CD14-positive monocyte (primary cell): ENCODE measurements around the gene GRK3. TPM values are rescaled to one million over a fixed set of nuclear protein-coding genes. Genes with fewer than 3 reads are reported as not detected.

ENCODE experiments used
- DNase-seq, 3 donors: peaks; one replicate each; pipeline ENCODE4 v3.0.0-alpha.2; 2011 to 2022
- H2AFZ ChIP-seq: 2 replicates; pipeline ENCODE4 v1.6.0; 2012; ENCODE audit warnings: mild to moderate bottlenecking, low read depth, low read length, inconsistent platforms; ENCODE audit not compliant: insufficient read depth, poor library complexity, severe bottlenecking
- H3K27ac ChIP-seq, 2 donors: 1 replicate in 1 of 2; 2 replicates in 1 of 2; pipeline ENCODE4 v1.5.1; 2012 to 2013; ENCODE audit warnings: low read length in 2 of 2, control low read depth in 1 of 2, inconsistent platforms in 1 of 2, low read depth in 1 of 2, mild to moderate bottlenecking in 1 of 2
- H3K27me3 ChIP-seq, 2 donors: one replicate each; pipeline versions ENCODE4 v1.6.0 to v1.6.1; 2011 to 2013; ENCODE audit warnings: low read length in 2 of 2; ENCODE audit not compliant: control insufficient read depth in 2 of 2, insufficient read depth in 2 of 2
- H3K36me3 ChIP-seq, 2 donors: replicated peaks in 1 of 2; 1 replicate in 1 of 2; 2 replicates in 1 of 2; pipeline versions ENCODE4 v1.5.1 to v1.6.1; 2012 to 2013; ENCODE audit warnings: low read length in 2 of 2, control low read depth in 1 of 2, inconsistent platforms in 1 of 2, mild to moderate bottlenecking in 1 of 2; ENCODE audit not compliant: insufficient read depth in 2 of 2, control insufficient read depth in 1 of 2
- H3K4me1 ChIP-seq, 2 donors: 1 replicate in 1 of 2; 2 replicates in 1 of 2; pipeline versions ENCODE4 v1.5.1 to v1.6.1; 2012 to 2013; ENCODE audit warnings: low read length in 2 of 2, control low read depth in 1 of 2, inconsistent platforms in 1 of 2, mild to moderate bottlenecking in 1 of 2, moderate library complexity in 1 of 2; ENCODE audit not compliant: insufficient read depth in 2 of 2, control insufficient read depth in 1 of 2
- H3K4me2 ChIP-seq: replicated peaks from 2 replicates; pipeline ENCODE3; 2012; ENCODE audit warnings: low read length, moderate library complexity, mild to moderate bottlenecking; ENCODE audit not compliant: poor library complexity, severe bottlenecking; ENCODE audit errors: extremely low read depth
- H3K4me3 ChIP-seq, 3 experiments: fragments of 200-600 bp in 1 of 3; sonication (generic) in 1 of 3; replicated peaks in 1 of 3; 1 replicate in 2 of 3; 2 replicates in 1 of 3; pipeline ENCODE4 v1.5.1; 2011 to 2013; ENCODE audit warnings: low read length in 3 of 3, mild to moderate bottlenecking in 3 of 3, control low read depth in 2 of 3, low read depth in 2 of 3, inconsistent platforms in 1 of 3, moderate library complexity in 1 of 3
- H3K79me2 ChIP-seq: 2 replicates; pipeline ENCODE4 v1.6.0; 2012; ENCODE audit warnings: mild to moderate bottlenecking, control low read depth, inconsistent platforms, low read length, moderate library complexity; ENCODE audit not compliant: insufficient read depth
- H3K9ac ChIP-seq: 2 replicates; pipeline ENCODE4 v1.6.0; 2017; ENCODE audit warnings: low read length, mild to moderate bottlenecking; ENCODE audit not compliant: insufficient read depth, poor library complexity, severe bottlenecking
- H3K9me3 ChIP-seq, 2 donors: replicated peaks in 1 of 2; 1 replicate in 1 of 2; 2 replicates in 1 of 2; pipeline versions ENCODE4 v1.5.1 to v1.6.1; 2012 to 2013; ENCODE audit warnings: low read length in 2 of 2, control low read depth in 1 of 2; ENCODE audit not compliant: control insufficient read depth in 1 of 2, insufficient read depth in 1 of 2
- H4K20me1 ChIP-seq: 2 replicates; pipeline ENCODE4 v1.6.0; 2012; ENCODE audit warnings: mild to moderate bottlenecking, low read length, control low read depth, moderate library complexity; ENCODE audit not compliant: insufficient read depth
- H3K27ac Mint-ChIP-seq, 7 donors: one replicate each; pipeline ENCODE4 v1.8.0; 2020; ENCODE audit warnings: mild to moderate bottlenecking in 7 of 7, mixed read lengths in 7 of 7, moderate library complexity in 6 of 7, inconsistent platforms in 2 of 7
- H3K27me3 Mint-ChIP-seq, 3 donors: one replicate each; pipeline ENCODE4 v1.8.0; 2021 to 2022; ENCODE audit warnings: low read depth in 3 of 3, mild to moderate bottlenecking in 3 of 3, mixed read lengths in 3 of 3, moderate library complexity in 3 of 3, inconsistent platforms in 1 of 3
- H3K36me3 Mint-ChIP-seq, 2 donors: one replicate each; pipeline ENCODE4 v1.8.0; 2020; ENCODE audit warnings: mixed read lengths in 2 of 2, inconsistent platforms in 1 of 2, mild to moderate bottlenecking in 1 of 2
- H3K4me1 Mint-ChIP-seq: one replicate; pipeline ENCODE4 v1.8.0; 2020; ENCODE audit warnings: mild to moderate bottlenecking, mixed read lengths
- H3K4me3 Mint-ChIP-seq, 2 donors: one replicate each; pipeline ENCODE4 v1.8.0; 2020; ENCODE audit warnings: mild to moderate bottlenecking in 2 of 2, mixed read lengths in 2 of 2, moderate library complexity in 1 of 2
- H3K9me3 Mint-ChIP-seq, 7 donors: one replicate each; pipeline ENCODE4 v1.8.0; 2020 to 2022; ENCODE audit warnings: mixed read lengths in 7 of 7, mild to moderate bottlenecking in 6 of 7, moderate library complexity in 6 of 7, inconsistent platforms in 2 of 7
- CTCF ChIP-seq: fragments of 200-600 bp; IDR thresholded peaks from one replicate; pipeline ENCODE4 v1.8.0; 2022; ENCODE audit warnings: antibody characterized with exemption, mild to moderate bottlenecking
- WGBS: methylation state at CpG from one replicate; pipeline ENCODE4 v1.1.5; 2013; ENCODE audit warnings: missing lambda C conversion rate; ENCODE audit not compliant: insufficient coverage; 5-methylcytosine and 5-hydroxymethylcytosine counted together
- intact Hi-C, 2 donors: fragments of 100-400 bp; cut with micrococcal nuclease; formaldehyde crosslinking; loops; one replicate each; pipeline versions ENCODE4 v1.15.0 to v1.15.1; 2023
- polyA plus RNA-seq, 3 donors: library from polyadenylated mRNA; depleted of rRNA in 1 of 3; unstranded in 2 of 3; stranded (reverse) in 1 of 3; fragments of 300-500 nt in 2 of 3; fragments of >200 nt in 1 of 3; fragmentation: Illumina TruSeq in 2 of 3; gene quantifications; 1 replicate in 2 of 3; 2 replicates in 1 of 3; pipeline ENCODE4 v1.2.3, GENCODE V29; 2012 to 2021

Gene GRK3
- polyA plus RNA-seq, 3 donors: 8.3 to 33.3 (median 9.6) TPM

- Histone ChIP-seq H3K9me3 (no peaks in the 10 kb centered on the region), H3K4me2 (no peak overlapping the region), H3K36me3 (peaks cover 93 to 100% of the 10 kb centered on the region in 2 donors), H3K4me1 (no peaks in the 10 kb centered on the region), H3K27ac (no peak overlapping the region), H3K4me3 (no peak overlapping the region), H3K79me2 (no peaks in the 10 kb centered on the region), H4K20me1 (peaks cover 80% of the 10 kb centered on the region), H2AFZ (no peak overlapping the region), H3K9ac (no peak overlapping the region), H3K27me3 (no peaks in the 10 kb centered on the region)
- no peaks in the 10 kb centered on the region for H3K27me3 Mint-ChIP-seq
- peaks cover 0 to 2% (median 0%) of the 10 kb centered on the region in 7 donors for H3K9me3 Mint-ChIP-seq
- intact Hi-C loops: no loop called here
- DNase-seq: no peak
- TF ChIP-seq CTCF: no peak
- H3K4me1 Mint-ChIP-seq: no peaks in the 10 kb centered on the region
- WGBS: 100% methylated on average over 3 of the region's 4 CpGs
- H3K27ac Mint-ChIP-seq: no peak overlapping the region
- no peak overlapping the region for H3K4me3 Mint-ChIP-seq
- H3K36me3 Mint-ChIP-seq: peaks cover 87 to 96% of the 10 kb centered on the region in 2 donors
These were observed 128.7 kb downstream of the GRK3 start for GRCh38 chr22:25693268-25693565.

- Mint-ChIP-seq H3K9me3 (peaks cover 0 to 2% (median 0%) of the 10 kb centered on the region in 7 donors), H3K36me3 (peaks cover 88 to 99% of the 10 kb centered on the region in 2 donors), H3K4me3 (no peak overlapping the region), H3K4me1 (no peaks in the 10 kb centered on the region), H3K27ac (peak overlapping the region in 2 of 7 donors; percentile 54 to 58), H3K27me3 (no peaks in the 10 kb centered on the region)
- no peak for TF ChIP-seq CTCF
- H4K20me1 ChIP-seq: peaks cover 82% of the 10 kb centered on the region
- no peaks in the 10 kb centered on the region for H3K79me2 ChIP-seq
- peaks cover 94 to 100% of the 10 kb centered on the region in 2 donors for H3K36me3 ChIP-seq
- intact Hi-C loops: no loop called here
- no peaks in the 10 kb centered on the region for H3K4me1 ChIP-seq
- no peak overlapping the region for H3K4me2 ChIP-seq
- no peak overlapping the region for H2AFZ ChIP-seq
- WGBS: 86% methylated on average over 5 of the region's 16 CpGs
- no peak overlapping the region for H3K27ac ChIP-seq
- no peak overlapping the region for H3K4me3 ChIP-seq
- H3K9ac ChIP-seq: no peak overlapping the region
- H3K9me3 ChIP-seq: no peaks in the 10 kb centered on the region
- no peaks in the 10 kb centered on the region for H3K27me3 ChIP-seq
- DNase-seq: no peak
These were observed 129.9 kb downstream of the GRK3 start for GRCh38 chr22:25694196-25694907.
